ENCODE measurements around the gene PCED1B.

The PCED1B gene

DNA sequence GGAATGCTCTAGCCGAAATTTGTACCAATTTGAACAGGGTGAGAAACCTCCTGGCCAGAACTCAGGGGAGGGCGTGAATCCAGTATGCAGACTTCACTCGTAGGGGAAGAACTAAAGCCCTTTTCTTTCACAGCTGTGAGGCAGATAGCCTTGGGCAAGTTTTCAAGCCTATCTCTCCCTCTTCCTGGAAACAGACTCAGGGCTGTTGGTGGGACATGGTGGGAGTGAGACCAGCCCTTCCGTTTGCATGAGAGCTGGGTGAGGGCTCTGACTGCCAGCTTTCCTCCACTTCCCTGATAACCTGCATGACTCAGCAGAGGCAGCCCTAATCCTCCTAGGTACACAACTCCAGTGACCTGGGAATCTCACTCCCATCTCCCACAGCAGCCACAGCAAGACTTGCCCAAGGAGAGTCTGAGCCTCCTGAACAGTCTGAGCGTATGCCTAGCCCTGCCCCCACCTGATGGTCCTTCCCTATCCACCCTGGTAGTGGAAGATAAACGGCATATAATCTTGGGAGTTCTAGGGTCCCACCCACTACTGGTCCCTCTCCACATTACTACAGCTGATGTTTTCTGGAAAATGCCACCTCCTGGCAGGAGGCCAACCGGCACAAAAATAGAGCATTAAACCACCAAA lies 170.4 kb downstream of the PCED1B start:
- Histone ChIP-seq H3K9ac (ENCODE audit: low read length) (no peak overlapping the region), H3K4me3 (ENCODE audit: low read depth in 1 of 2, low read length in 2 of 2) (no peak overlapping the region), H3K36me3 (ENCODE audit: insufficient read depth, low read length) (no peaks in the 10 kb centered on the region), H3K4me1 (ENCODE audit: insufficient read depth, low read length) (no peaks in the 10 kb centered on the region), H3K27me3 (ENCODE audit: control insufficient read depth in 1 of 2, insufficient read depth in 2 of 2, low read length in 2 of 2) (no peaks in the 10 kb centered on the region), H3K27ac (ENCODE audit: low read depth, low read length) (no peak overlapping the region), H3K9me3 (ENCODE audit: low read length) (no peaks in the 10 kb centered on the region)

DNA sequence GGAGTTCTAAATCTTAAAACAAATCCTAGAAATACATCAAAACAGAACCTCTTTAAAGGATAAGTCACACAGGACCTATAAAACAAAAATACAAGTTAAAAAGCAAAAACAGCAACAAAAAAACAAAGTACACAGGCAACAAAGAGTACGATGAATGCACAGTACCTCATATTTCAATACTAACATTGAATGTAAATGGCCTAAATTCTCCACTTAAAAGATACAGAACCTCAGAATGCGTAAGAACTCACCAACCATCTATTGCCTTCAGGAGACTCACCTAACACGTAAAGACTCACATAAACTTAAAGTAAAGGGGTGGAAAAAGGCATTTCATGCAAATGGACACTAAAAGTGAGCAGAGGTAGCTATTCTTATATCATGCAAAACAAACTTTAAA lies 172.5 kb downstream of the PCED1B start:
- Histone ChIP-seq H3K27ac (ENCODE audit: low read depth, low read length) (no peak overlapping the region), H3K9me3 (ENCODE audit: low read length) (no peaks in the 10 kb centered on the region), H3K4me1 (ENCODE audit: insufficient read depth, low read length) (no peaks in the 10 kb centered on the region), H3K27me3 (ENCODE audit: control insufficient read depth in 1 of 2, insufficient read depth in 2 of 2, low read length in 2 of 2) (no peaks in the 10 kb centered on the region), H3K36me3 (ENCODE audit: insufficient read depth, low read length) (no peaks in the 10 kb centered on the region), H3K9ac (ENCODE audit: low read length) (no peak overlapping the region), H3K4me3 (ENCODE audit: low read depth in 1 of 2, low read length in 2 of 2) (no peak overlapping the region)

GRCh38 chr12:47264951-47265350 lies 185.5 kb downstream of the PCED1B start:
- Histone ChIP-seq H3K4me3 (ENCODE audit: low read depth in 1 of 2, low read length in 2 of 2) (no peak overlapping the region), H3K27me3 (ENCODE audit: control insufficient read depth in 1 of 2, insufficient read depth in 2 of 2, low read length in 2 of 2) (no peaks in the 10 kb centered on the region), H3K27ac (ENCODE audit: low read depth, low read length) (no peak overlapping the region), H3K4me1 (ENCODE audit: insufficient read depth, low read length) (no peaks in the 10 kb centered on the region), H3K9ac (ENCODE audit: low read length) (no peak overlapping the region), H3K36me3 (ENCODE audit: insufficient read depth, low read length) (no peaks in the 10 kb centered on the region), H3K9me3 (ENCODE audit: low read length) (no peaks in the 10 kb centered on the region)

DNA sequence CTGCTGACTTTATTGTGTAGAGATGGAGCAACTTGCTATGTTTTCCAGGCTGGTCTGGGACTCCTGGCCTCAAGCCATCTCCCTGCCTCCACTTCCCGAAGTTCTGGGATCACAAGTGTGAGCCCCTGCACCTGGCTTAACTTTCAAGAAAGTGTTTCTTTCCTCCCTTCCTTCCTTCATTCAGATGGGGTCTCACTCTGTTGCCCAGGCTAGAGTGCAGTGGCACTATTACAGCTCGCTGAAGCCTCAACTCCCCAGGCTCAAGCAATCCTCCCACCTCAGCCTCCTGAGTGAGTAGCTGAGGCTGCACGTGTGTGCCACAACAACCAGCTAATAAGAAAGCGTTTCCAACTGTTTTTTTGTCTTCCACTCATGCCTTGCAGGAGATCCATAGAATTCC lies 186.0 kb downstream of the PCED1B start:
- Histone ChIP-seq H3K4me1 (ENCODE audit: insufficient read depth, low read length) (no peaks in the 10 kb centered on the region), H3K9me3 (ENCODE audit: low read length) (no peaks in the 10 kb centered on the region), H3K4me3 (ENCODE audit: low read depth in 1 of 2, low read length in 2 of 2) (no peak overlapping the region), H3K27ac (ENCODE audit: low read depth, low read length) (no peak overlapping the region), H3K27me3 (ENCODE audit: control insufficient read depth in 1 of 2, insufficient read depth in 2 of 2, low read length in 2 of 2) (no peaks in the 10 kb centered on the region), H3K9ac (ENCODE audit: low read length) (no peak overlapping the region), H3K36me3 (ENCODE audit: insufficient read depth, low read length) (no peaks in the 10 kb centered on the region)

DNA sequence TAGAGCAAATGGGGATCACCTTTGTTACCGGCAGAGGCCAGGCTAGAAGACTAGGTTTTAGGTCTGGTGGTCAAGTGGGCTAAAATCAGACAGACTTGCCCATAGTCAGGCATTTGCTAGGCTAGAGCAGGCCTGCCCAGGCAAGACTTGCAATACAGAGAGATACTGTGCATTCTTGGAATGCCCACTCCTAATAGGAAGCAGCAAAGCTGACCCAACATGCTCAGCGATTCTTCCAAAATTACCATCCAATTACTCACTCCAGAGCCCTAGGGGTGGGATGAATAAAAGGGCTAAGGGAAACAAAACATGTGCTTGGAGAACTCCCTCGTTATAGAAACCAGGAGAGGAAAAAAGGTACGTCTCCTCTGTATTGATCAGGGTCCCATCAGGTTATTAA lies 188.2 kb downstream of the PCED1B start:
- H3K4me3 ChIP-seq (ENCODE audit: low read depth in 1 of 2, low read length in 2 of 2): no peak overlapping the region
- H3K27ac ChIP-seq (ENCODE audit: low read depth, low read length): no peak overlapping the region
- peaks cover 7% of the 10 kb centered on the region for H3K4me1 ChIP-seq (ENCODE audit: insufficient read depth, low read length)

GRCh38 chr12:47268501-47269454 lies 189.4 kb downstream of the PCED1B start:
- H3K36me3 ChIP-seq (ENCODE audit: insufficient read depth, low read length): no peaks in the 10 kb centered on the region
- no peak overlapping the region for H3K4me3 ChIP-seq (ENCODE audit: low read depth in 1 of 2, low read length in 2 of 2)
- H3K9me3 ChIP-seq (ENCODE audit: low read length): no peaks in the 10 kb centered on the region
- no peaks in the 10 kb centered on the region for H3K27me3 ChIP-seq (ENCODE audit: control insufficient read depth in 1 of 2, insufficient read depth in 2 of 2, low read length in 2 of 2)
- H3K27ac ChIP-seq (ENCODE audit: low read depth, low read length): no peak overlapping the region
- peaks cover 17% of the 10 kb centered on the region for H3K4me1 ChIP-seq (ENCODE audit: insufficient read depth, low read length)
- no peak overlapping the region for H3K9ac ChIP-seq (ENCODE audit: low read length)

More for the DNA sequence above, 188.2 kb downstream of the PCED1B start:
- no peak overlapping the region for H3K9ac ChIP-seq (ENCODE audit: low read length)
- no peaks in the 10 kb centered on the region for H3K9me3 ChIP-seq (ENCODE audit: low read length)
- H3K36me3 ChIP-seq (ENCODE audit: insufficient read depth, low read length): no peaks in the 10 kb centered on the region
- H3K27me3 ChIP-seq (ENCODE audit: control insufficient read depth in 1 of 2, insufficient read depth in 2 of 2, low read length in 2 of 2): no peaks in the 10 kb centered on the region

DNA sequence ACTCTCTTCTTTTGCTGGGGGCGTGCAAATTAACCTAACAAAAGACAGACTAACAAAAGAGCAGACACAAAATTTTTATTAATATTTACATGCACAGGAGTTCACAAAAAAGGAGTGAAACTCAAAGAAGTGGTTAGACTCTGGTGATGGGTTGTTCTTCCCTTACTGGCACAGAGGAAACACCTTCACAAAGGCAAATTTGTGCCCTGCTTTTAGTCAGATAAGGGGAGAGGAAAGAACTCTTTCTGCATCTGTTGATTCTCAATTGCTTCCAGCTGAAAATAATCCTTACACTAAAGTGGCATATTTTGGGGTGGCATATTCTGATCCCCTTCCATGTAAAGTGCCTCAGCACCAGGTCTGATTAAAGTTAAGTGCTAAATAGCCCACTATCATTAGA lies 190.5 kb downstream of the PCED1B start:
- no peak overlapping the region for H3K9ac ChIP-seq (ENCODE audit: low read length)
- no peak overlapping the region for H3K4me3 ChIP-seq (ENCODE audit: low read depth in 1 of 2, low read length in 2 of 2)
- no peaks in the 10 kb centered on the region for H3K36me3 ChIP-seq (ENCODE audit: insufficient read depth, low read length)
- H3K4me1 ChIP-seq (ENCODE audit: insufficient read depth, low read length): peaks cover 17% of the 10 kb centered on the region
- H3K9me3 ChIP-seq (ENCODE audit: low read length): no peaks in the 10 kb centered on the region
- H3K27ac ChIP-seq (ENCODE audit: low read depth, low read length): no peak overlapping the region
- H3K27me3 ChIP-seq (ENCODE audit: control insufficient read depth in 1 of 2, insufficient read depth in 2 of 2, low read length in 2 of 2): no peaks in the 10 kb centered on the region

DNA sequence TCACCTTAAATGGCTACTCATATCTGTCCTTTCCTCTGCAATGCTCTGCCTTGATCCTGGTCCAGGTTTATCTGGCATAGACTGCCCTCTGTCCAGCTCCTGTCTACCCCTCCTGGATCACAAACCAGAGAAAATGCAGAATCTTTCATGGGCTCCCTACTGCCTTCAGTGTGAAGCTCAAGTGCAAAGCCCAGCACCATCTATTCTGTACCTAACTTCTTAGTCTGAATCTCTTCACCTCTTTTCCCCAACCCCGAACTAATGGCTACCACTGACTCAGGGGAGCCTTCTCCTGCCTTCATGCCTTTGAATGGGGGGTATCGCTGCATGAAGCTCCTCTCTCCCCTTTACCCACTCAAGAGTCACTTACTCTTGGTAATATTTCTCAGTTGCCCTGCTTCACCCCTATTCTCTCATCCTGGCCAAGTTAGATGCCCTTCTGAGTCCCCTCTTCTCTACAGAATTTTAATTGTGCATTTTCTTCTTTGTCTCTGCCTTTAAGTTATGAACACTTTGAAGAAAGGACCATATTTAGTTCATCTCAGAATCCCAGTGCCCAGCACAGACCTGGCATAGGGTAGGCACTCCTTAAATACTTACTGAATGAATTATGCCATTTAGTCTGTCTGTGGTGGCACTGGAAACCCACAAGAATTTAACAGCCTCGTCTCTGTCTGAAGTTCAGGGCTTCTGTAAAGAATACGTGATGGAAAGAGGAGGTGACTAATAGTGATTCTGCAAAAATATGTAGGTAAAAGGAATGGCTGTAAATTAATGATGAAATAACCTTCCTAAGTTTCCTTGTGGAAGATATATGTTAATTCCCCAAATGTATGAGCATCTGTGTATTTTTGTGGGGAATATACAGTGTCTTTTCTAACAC lies 191.6 kb downstream of the PCED1B start:
- H3K9ac ChIP-seq (ENCODE audit: low read length): no peak overlapping the region
- no peaks in the 10 kb centered on the region for H3K36me3 ChIP-seq (ENCODE audit: insufficient read depth, low read length)
- peaks cover 17% of the 10 kb centered on the region for H3K4me1 ChIP-seq (ENCODE audit: insufficient read depth, low read length)
- no peak overlapping the region for H3K4me3 ChIP-seq (ENCODE audit: low read depth in 1 of 2, low read length in 2 of 2)
- no peak overlapping the region for H3K27ac ChIP-seq (ENCODE audit: low read depth, low read length)
- no peaks in the 10 kb centered on the region for H3K9me3 ChIP-seq (ENCODE audit: low read length)
- no peaks in the 10 kb centered on the region for H3K27me3 ChIP-seq (ENCODE audit: control insufficient read depth in 1 of 2, insufficient read depth in 2 of 2, low read length in 2 of 2)

DNA sequence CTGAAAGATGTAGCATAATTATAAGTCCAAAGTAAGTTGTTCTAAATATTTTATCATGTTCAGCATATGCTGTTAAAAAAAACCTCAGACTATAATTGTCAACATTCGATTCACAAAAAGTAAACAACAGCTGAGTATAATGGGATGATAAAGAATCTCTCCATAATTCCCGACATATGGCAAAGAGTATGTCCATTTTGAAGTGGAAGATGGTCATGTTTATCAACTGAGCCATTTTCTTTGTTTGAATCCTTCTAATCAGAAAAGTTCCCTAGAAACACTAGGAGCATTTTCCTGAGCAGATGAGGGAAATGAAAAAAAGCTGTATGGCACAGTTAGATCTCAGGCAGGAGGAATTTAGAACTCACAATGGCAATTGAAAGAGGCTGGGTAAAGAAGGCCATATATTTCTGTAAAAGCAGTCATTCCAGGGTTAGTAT lies 192.4 kb downstream of the PCED1B start:
- Histone ChIP-seq H3K27ac (ENCODE audit: low read depth, low read length) (no peak overlapping the region), H3K36me3 (ENCODE audit: insufficient read depth, low read length) (no peaks in the 10 kb centered on the region)

DNA sequence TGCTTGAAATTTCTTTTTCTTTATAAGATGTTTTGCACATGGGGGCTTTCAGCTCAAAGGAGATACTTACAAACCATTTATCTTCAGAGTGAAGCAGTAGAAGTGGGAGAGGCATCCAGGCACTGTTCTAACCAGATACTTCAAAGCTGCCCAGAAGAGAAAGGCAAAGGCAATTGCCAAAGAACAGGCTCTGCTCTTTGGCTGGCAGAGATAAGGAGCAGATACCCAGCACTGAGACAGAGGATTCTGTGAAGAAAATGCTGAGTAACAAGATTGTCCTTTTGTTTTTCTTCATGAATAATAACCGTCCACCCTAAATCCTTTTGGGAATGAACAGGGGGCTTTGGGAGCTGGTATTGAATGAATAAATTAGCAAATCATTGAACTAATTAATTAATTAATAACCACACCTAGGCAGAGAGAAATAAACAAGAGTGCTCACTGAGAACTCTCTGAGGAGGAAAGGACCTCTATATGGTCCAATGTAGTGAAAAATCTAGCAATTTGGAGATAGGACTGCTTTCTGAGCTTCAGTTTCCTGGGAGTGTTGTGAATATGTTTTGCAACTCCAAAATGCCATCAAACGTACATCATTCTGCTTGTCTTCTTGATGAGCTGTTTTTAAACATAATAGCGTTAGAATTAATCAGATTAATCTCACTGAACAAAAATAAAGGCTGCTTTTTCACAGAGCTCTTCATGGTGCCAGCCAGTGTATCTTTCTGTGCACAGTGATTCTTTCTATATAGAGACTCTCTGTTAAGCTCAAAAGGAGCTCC lies 193.2 kb downstream of the PCED1B start:
- H3K27ac ChIP-seq (ENCODE audit: low read depth, low read length): peak overlapping the region; percentile 32
- H3K4me3 ChIP-seq (ENCODE audit: low read depth in 1 of 2, low read length in 2 of 2): no peak overlapping the region
- no peaks in the 10 kb centered on the region for H3K9me3 ChIP-seq (ENCODE audit: low read length)
- H3K36me3 ChIP-seq (ENCODE audit: insufficient read depth, low read length): no peaks in the 10 kb centered on the region
- peaks cover 30% of the 10 kb centered on the region for H3K4me1 ChIP-seq (ENCODE audit: insufficient read depth, low read length)
- H3K9ac ChIP-seq (ENCODE audit: low read length): no peak overlapping the region
- H3K27me3 ChIP-seq (ENCODE audit: control insufficient read depth in 1 of 2, insufficient read depth in 2 of 2, low read length in 2 of 2): no peaks in the 10 kb centered on the region

More for the DNA sequence above, 192.4 kb downstream of the PCED1B start:
- no peaks in the 10 kb centered on the region for H3K27me3 ChIP-seq (ENCODE audit: control insufficient read depth in 1 of 2, insufficient read depth in 2 of 2, low read length in 2 of 2)
- H3K9ac ChIP-seq (ENCODE audit: low read length): no peak overlapping the region
- no peak overlapping the region for H3K4me3 ChIP-seq (ENCODE audit: low read depth in 1 of 2, low read length in 2 of 2)
- no peaks in the 10 kb centered on the region for H3K9me3 ChIP-seq (ENCODE audit: low read length)
- H3K4me1 ChIP-seq (ENCODE audit: insufficient read depth, low read length): peaks cover 23% of the 10 kb centered on the region

All from muscle layer of colon (tissue), 2 donors.